ENCODE data around the gene PRKCA.

PRKCA gene

DNA sequence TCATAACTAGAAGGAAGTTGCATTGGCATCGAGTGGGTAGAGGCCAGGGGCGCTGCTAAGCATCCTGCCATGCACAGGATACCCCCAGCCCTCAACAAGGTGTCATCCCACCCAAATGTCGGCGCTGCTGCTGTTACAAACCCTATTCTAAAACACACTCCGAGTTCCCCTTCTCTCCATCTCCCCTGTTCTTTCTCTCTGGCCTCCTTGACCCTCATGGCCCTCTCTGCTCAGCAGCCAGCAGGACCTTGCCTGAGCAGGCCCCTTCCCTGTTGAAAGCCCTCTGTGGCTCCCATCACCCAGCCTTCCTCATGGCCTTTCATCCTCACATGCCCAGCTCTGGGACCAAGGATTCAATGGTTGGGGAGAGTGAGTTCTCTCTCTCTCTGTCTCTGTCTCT lies 510.2 kb downstream of the PRKCA start:
- H3K36me3 ChIP-seq (ENCODE audit: control insufficient read depth, insufficient read depth, low read length), result no peaks in the 10 kb centered on the region
- H3K27ac ChIP-seq (ENCODE audit: low read depth, low read length), result no peak overlapping the region
- no peaks in the 10 kb centered on the region for H3K4me1 ChIP-seq (ENCODE audit: control insufficient read depth, insufficient read depth, low read length)
- H3K9ac ChIP-seq (ENCODE audit: low read length), result no peak overlapping the region
- no peak overlapping the region for H3K4me3 ChIP-seq (ENCODE audit: low read length)
- no peaks in the 10 kb centered on the region for H3K27me3 ChIP-seq (ENCODE audit: control insufficient read depth, insufficient read depth, low read length)

- Histone ChIP-seq H3K9ac (ENCODE audit: low read length) (no peak overlapping the region), H3K27ac (ENCODE audit: low read depth, low read length) (no peak overlapping the region), H3K36me3 (ENCODE audit: control insufficient read depth, insufficient read depth, low read length) (no peaks in the 10 kb centered on the region), H3K4me3 (ENCODE audit: low read length) (no peak overlapping the region), H3K4me1 (ENCODE audit: control insufficient read depth, insufficient read depth, low read length) (no peaks in the 10 kb centered on the region), H3K27me3 (ENCODE audit: control insufficient read depth, insufficient read depth, low read length) (no peaks in the 10 kb centered on the region)
Measured at GRCh38 chr17:66813296-66813695, 510.9 kb downstream of the PRKCA start.

DNA sequence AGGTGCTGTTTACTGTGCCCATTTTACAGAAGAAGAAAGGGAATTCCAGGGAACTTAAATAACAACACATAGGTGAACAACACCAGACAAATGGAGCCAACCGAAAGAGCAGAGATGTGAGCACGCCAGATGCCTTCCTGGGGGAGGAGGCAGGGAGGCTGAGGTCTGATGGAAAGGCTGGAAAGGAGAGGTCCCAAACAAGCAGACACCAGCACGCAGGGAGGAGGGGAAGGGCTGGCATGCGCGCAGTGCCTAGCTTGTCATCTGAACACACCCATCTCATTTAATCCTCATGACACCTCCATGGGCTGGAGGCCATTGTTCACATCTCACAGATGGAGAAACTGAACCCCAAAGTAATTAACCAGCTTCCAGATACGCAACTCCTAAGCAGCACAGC lies 511.6 kb downstream of the PRKCA start:
- H3K9ac ChIP-seq (ENCODE audit: low read length), result no peak overlapping the region
- no peaks in the 10 kb centered on the region for H3K4me1 ChIP-seq (ENCODE audit: control insufficient read depth, insufficient read depth, low read length)
- H3K4me3 ChIP-seq (ENCODE audit: low read length), result no peak overlapping the region
- no peaks in the 10 kb centered on the region for H3K27me3 ChIP-seq (ENCODE audit: control insufficient read depth, insufficient read depth, low read length)
- no peaks in the 10 kb centered on the region for H3K36me3 ChIP-seq (ENCODE audit: control insufficient read depth, insufficient read depth, low read length)
- H3K27ac ChIP-seq (ENCODE audit: low read depth, low read length), result no peak overlapping the region

- Histone ChIP-seq H3K4me3 (ENCODE audit: low read length) (no peak overlapping the region), H3K36me3 (ENCODE audit: control insufficient read depth, insufficient read depth, low read length) (no peaks in the 10 kb centered on the region), H3K4me1 (ENCODE audit: control insufficient read depth, insufficient read depth, low read length) (no peaks in the 10 kb centered on the region), H3K9ac (ENCODE audit: low read length) (no peak overlapping the region), H3K27me3 (ENCODE audit: control insufficient read depth, insufficient read depth, low read length) (no peaks in the 10 kb centered on the region), H3K27ac (ENCODE audit: low read depth, low read length) (no peak overlapping the region)
Measured at GRCh38 chr17:66814570-66814969, 512.2 kb downstream of the PRKCA start.

DNA sequence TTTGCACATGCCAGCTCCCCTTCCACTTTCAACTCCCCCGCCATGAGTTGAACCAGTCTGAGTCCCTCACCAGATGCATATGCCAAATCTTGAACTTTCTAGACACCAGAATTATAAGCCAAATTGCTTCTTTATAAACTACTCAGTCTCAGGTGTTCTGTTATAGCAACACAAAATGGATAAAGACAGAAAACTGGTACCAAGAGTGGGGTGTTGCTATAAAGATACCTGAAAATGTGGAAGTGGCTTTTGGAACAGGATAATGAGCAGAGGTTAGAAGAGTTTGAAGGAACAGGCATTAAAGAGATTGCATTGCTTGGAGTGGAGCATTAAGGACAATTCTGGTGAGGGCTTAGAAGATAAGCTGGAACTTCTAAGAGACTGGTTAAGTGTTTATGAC lies 515.3 kb downstream of the PRKCA start:
- no peak overlapping the region for H3K9ac ChIP-seq (ENCODE audit: low read length)
- H3K36me3 ChIP-seq (ENCODE audit: control insufficient read depth, insufficient read depth, low read length), result no peaks in the 10 kb centered on the region
- H3K27me3 ChIP-seq (ENCODE audit: control insufficient read depth, insufficient read depth, low read length), result no peaks in the 10 kb centered on the region
- no peak overlapping the region for H3K4me3 ChIP-seq (ENCODE audit: low read length)
- H3K4me1 ChIP-seq (ENCODE audit: control insufficient read depth, insufficient read depth, low read length), result no peaks in the 10 kb centered on the region
- H3K27ac ChIP-seq (ENCODE audit: low read depth, low read length), result no peak overlapping the region

GRCh38 chr17:66819466-66819865 lies 517.1 kb downstream of the PRKCA start:
- H3K4me3 ChIP-seq (ENCODE audit: low read length), result no peak overlapping the region
- H3K4me1 ChIP-seq (ENCODE audit: control insufficient read depth, insufficient read depth, low read length), result no peaks in the 10 kb centered on the region
- no peak overlapping the region for H3K27ac ChIP-seq (ENCODE audit: low read depth, low read length)
- H3K36me3 ChIP-seq (ENCODE audit: control insufficient read depth, insufficient read depth, low read length), result no peaks in the 10 kb centered on the region
- no peak overlapping the region for H3K9ac ChIP-seq (ENCODE audit: low read length)
- H3K27me3 ChIP-seq (ENCODE audit: control insufficient read depth, insufficient read depth, low read length), result no peaks in the 10 kb centered on the region

DNA sequence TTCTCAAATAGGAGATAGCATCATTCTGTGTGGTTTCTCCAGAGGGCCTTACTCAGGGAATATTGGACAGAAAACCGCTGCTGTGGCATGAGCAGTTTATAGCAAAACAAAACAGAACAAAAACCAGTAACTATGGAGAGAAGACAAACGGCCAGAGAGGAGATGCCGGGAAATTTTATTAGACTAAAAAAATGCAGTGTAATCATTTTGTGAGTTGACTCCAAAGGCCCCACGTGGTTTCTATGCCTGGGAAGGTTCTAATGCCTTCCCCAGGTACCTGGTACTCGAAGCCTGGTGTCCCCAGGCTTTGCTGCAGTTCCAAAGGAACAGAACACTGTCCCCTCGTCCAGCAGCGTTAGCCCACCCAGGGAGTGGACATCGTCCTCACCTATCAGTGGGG lies 519.6 kb downstream of the PRKCA start:
- Histone ChIP-seq H3K36me3 (ENCODE audit: control insufficient read depth, insufficient read depth, low read length) (no peaks in the 10 kb centered on the region), H3K27me3 (ENCODE audit: control insufficient read depth, insufficient read depth, low read length) (no peaks in the 10 kb centered on the region), H3K4me1 (ENCODE audit: control insufficient read depth, insufficient read depth, low read length) (no peaks in the 10 kb centered on the region)

DNA sequence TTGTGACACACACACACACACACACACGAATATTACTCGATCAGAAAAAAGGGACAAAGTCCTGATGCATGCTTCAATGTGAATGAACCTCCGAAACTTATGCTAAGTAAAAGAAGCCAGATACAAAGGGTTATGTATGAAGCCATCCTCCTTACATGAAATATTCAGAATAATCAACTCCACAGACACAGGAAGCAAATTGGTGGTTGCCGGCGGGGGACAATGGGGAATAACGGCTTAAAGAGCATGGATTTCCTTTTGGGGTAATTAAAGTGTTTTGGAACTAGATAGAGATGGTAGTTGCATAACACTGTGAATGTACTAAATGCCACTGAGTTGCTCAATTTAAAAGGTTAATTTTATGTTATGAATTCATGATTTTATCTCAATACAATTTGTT lies 524.4 kb downstream of the PRKCA start:
- Histone ChIP-seq H3K9ac (ENCODE audit: low read length) (no peak overlapping the region), H3K27ac (ENCODE audit: low read depth, low read length) (no peak overlapping the region), H3K27me3 (ENCODE audit: control insufficient read depth, insufficient read depth, low read length) (no peaks in the 10 kb centered on the region), H3K4me3 (ENCODE audit: low read length) (no peak overlapping the region), H3K36me3 (ENCODE audit: control insufficient read depth, insufficient read depth, low read length) (no peaks in the 10 kb centered on the region), H3K4me1 (ENCODE audit: control insufficient read depth, insufficient read depth, low read length) (no peaks in the 10 kb centered on the region)

More for the DNA sequence above, 519.6 kb downstream of the PRKCA start:
- Histone ChIP-seq H3K9ac (ENCODE audit: low read length) (no peak overlapping the region), H3K27ac (ENCODE audit: low read depth, low read length) (no peak overlapping the region), H3K4me3 (ENCODE audit: low read length) (no peak overlapping the region)

- Histone ChIP-seq H3K4me3 (ENCODE audit: low read length) (no peak overlapping the region), H3K9ac (ENCODE audit: low read length) (no peak overlapping the region), H3K36me3 (ENCODE audit: control insufficient read depth, insufficient read depth, low read length) (no peaks in the 10 kb centered on the region), H3K27me3 (ENCODE audit: control insufficient read depth, insufficient read depth, low read length) (no peaks in the 10 kb centered on the region), H3K27ac (ENCODE audit: low read depth, low read length) (no peak overlapping the region), H3K4me1 (ENCODE audit: control insufficient read depth, insufficient read depth, low read length) (no peaks in the 10 kb centered on the region)
Measured at GRCh38 chr17:66829386-66829864, 527.0 kb downstream of the PRKCA start.

- no peaks in the 10 kb centered on the region for H3K27me3 ChIP-seq (ENCODE audit: control insufficient read depth, insufficient read depth, low read length)
- no peaks in the 10 kb centered on the region for H3K36me3 ChIP-seq (ENCODE audit: control insufficient read depth, insufficient read depth, low read length)
- no peak overlapping the region for H3K9ac ChIP-seq (ENCODE audit: low read length)
- H3K4me3 ChIP-seq (ENCODE audit: low read length), result no peak overlapping the region
- no peaks in the 10 kb centered on the region for H3K4me1 ChIP-seq (ENCODE audit: control insufficient read depth, insufficient read depth, low read length)
- no peak overlapping the region for H3K27ac ChIP-seq (ENCODE audit: low read depth, low read length)
Measured at GRCh38 chr17:66829883-66830282, 527.5 kb downstream of the PRKCA start.

DNA sequence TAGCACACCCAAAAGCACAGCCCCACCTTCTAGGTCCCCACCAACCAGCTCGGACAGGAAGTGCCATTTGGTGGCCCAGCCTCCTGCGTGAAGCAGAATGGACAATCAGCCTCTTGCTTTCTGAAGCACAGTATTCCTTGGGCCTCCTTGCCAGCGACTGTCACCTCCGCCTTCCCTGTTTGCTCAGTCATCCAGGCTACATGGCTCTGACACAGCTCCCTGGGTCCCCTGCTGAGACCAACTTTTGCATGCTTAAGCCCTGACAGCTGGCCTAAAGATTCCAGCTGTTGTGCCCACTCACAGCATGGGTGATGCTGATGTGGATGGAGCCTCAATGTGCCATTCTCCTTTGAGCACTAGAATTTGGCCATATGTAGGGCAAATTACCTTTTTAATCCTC lies 528.0 kb downstream of the PRKCA start:
- Histone ChIP-seq H3K27me3 (ENCODE audit: control insufficient read depth, insufficient read depth, low read length) (peaks cover 3% of the 10 kb centered on the region), H3K36me3 (ENCODE audit: control insufficient read depth, insufficient read depth, low read length) (no peaks in the 10 kb centered on the region), H3K4me3 (ENCODE audit: low read length) (no peak overlapping the region), H3K9ac (ENCODE audit: low read length) (no peak overlapping the region), H3K27ac (ENCODE audit: low read depth, low read length) (no peak overlapping the region), H3K4me1 (ENCODE audit: control insufficient read depth, insufficient read depth, low read length) (no peaks in the 10 kb centered on the region)

GRCh38 chr17:66831383-66832210 lies 529.2 kb downstream of the PRKCA start:
- Histone ChIP-seq H3K4me1 (ENCODE audit: control insufficient read depth, insufficient read depth, low read length) (no peaks in the 10 kb centered on the region), H3K27ac (ENCODE audit: low read depth, low read length) (no peak overlapping the region), H3K4me3 (ENCODE audit: low read length) (no peak overlapping the region), H3K27me3 (ENCODE audit: control insufficient read depth, insufficient read depth, low read length) (peaks cover 11% of the 10 kb centered on the region), H3K9ac (ENCODE audit: low read length) (no peak overlapping the region), H3K36me3 (ENCODE audit: control insufficient read depth, insufficient read depth, low read length) (no peaks in the 10 kb centered on the region)

DNA sequence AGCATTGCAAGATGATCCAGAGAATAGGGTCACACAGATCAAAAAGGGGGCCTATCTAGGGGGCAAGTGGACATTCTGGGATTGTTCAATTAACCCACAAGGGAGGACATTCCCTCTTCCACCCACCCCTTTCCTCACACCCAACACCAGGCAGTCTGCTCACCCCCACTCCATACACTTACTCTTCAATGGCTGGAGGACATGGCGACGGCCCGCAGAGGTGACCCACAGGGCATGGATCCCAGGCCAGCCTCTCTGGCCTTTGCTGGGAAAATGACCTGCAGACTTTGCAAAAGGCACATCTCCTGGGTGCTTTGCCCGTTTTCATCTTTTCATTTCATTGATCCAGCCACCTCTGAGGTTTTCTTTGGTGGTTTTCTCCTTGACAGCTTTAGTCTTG lies 530.8 kb downstream of the PRKCA start:
- Histone ChIP-seq H3K27me3 (ENCODE audit: control insufficient read depth, insufficient read depth, low read length) (peaks cover 12% of the 10 kb centered on the region), H3K36me3 (ENCODE audit: control insufficient read depth, insufficient read depth, low read length) (no peaks in the 10 kb centered on the region), H3K4me3 (ENCODE audit: low read length) (no peak overlapping the region), H3K4me1 (ENCODE audit: control insufficient read depth, insufficient read depth, low read length) (no peaks in the 10 kb centered on the region), H3K27ac (ENCODE audit: low read depth, low read length) (no peak overlapping the region), H3K9ac (ENCODE audit: low read length) (no peak overlapping the region)

Measured in rectal smooth muscle tissue (tissue), 1 donor.